Measurements from ENCODE around the gene MYLK. TPM values are rescaled to one million over a fixed set of nuclear protein-coding genes. Genes with fewer than 3 reads are reported as not detected.

MYLK gene
- total and polyA plus RNA-seq, 10 of the 15 experiments (the other 5 are each of a cell fraction or from before 2014, with no cell fraction given): 0.04 to 1.6 (median 0.42) TPM; not detected in 1

- TF ChIP-seq E4F1 (IDR thresholded peaks at IDR 0.05; ENCODE audit: borderline replicate concordance, partially characterized antibody) (no peak), JUNB (IDR thresholded peaks at IDR 0.05) (no peak), DPF2 (IDR thresholded peaks at IDR 0.05) (no peak), NKRF (conservative IDR thresholded peaks at IDR 0.05) (no peak), YY1 (IDR thresholded peaks at IDR 0.05; ENCODE audit: low read depth, low read length) (no peak)
- TF ChIP-seq, protein P1, sequence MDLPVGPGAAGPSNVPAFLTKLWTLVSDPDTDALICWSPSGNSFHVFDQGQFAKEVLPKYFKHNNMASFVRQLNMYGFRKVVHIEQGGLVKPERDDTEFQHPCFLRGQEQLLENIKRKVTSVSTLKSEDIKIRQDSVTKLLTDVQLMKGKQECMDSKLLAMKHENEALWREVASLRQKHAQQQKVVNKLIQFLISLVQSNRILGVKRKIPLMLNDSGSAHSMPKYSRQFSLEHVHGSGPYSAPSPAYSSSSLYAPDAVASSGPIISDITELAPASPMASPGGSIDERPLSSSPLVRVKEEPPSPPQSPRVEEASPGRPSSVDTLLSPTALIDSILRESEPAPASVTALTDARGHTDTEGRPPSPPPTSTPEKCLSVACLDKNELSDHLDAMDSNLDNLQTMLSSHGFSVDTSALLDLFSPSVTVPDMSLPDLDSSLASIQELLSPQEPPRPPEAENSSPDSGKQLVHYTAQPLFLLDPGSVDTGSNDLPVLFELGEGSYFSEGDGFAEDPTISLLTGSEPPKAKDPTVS (IDR thresholded peaks at IDR 0.05; ENCODE audit: low read depth, low read length): no peak
- TF ChIP-seq, protein P2, sequence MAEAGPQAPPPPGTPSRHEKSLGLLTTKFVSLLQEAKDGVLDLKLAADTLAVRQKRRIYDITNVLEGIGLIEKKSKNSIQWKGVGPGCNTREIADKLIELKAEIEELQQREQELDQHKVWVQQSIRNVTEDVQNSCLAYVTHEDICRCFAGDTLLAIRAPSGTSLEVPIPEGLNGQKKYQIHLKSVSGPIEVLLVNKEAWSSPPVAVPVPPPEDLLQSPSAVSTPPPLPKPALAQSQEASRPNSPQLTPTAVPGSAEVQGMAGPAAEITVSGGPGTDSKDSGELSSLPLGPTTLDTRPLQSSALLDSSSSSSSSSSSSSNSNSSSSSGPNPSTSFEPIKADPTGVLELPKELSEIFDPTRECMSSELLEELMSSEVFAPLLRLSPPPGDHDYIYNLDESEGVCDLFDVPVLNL (IDR thresholded peaks at IDR 0.05; ENCODE audit: low read depth, low read length): no peak
- TF ChIP-seq, protein P3, sequence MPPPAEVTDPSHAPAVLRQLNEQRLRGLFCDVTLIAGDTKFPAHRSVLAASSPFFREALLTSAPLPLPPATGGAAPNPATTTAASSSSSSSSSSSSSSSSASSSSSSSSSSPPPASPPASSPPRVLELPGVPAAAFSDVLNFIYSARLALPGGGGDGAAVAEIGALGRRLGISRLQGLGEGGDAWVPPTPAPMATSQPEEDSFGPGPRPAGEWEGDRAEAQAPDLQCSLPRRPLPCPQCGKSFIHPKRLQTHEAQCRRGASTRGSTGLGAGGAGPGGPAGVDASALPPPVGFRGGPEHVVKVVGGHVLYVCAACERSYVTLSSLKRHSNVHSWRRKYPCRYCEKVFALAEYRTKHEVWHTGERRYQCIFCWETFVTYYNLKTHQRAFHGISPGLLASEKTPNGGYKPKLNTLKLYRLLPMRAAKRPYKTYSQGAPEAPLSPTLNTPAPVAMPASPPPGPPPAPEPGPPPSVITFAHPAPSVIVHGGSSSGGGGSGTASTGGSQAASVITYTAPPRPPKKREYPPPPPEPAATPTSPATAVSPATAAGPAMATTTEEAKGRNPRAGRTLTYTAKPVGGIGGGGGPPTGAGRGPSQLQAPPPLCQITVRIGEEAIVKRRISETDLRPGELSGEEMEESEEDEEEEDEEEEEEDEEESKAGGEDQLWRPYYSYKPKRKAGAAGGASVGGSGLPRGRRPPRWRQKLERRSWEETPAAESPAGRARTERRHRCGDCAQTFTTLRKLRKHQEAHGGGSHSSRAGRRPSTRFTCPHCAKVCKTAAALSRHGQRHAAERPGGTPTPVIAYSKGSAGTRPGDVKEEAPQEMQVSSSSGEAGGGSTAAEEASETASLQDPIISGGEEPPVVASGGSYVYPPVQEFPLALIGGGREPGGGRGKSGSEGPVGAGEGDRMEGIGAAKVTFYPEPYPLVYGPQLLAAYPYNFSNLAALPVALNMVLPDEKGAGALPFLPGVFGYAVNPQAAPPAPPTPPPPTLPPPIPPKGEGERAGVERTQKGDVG (CRISPR knock-in tag; IDR thresholded peaks at IDR 0.05): no peak
- TF ChIP-seq, protein P4, sequence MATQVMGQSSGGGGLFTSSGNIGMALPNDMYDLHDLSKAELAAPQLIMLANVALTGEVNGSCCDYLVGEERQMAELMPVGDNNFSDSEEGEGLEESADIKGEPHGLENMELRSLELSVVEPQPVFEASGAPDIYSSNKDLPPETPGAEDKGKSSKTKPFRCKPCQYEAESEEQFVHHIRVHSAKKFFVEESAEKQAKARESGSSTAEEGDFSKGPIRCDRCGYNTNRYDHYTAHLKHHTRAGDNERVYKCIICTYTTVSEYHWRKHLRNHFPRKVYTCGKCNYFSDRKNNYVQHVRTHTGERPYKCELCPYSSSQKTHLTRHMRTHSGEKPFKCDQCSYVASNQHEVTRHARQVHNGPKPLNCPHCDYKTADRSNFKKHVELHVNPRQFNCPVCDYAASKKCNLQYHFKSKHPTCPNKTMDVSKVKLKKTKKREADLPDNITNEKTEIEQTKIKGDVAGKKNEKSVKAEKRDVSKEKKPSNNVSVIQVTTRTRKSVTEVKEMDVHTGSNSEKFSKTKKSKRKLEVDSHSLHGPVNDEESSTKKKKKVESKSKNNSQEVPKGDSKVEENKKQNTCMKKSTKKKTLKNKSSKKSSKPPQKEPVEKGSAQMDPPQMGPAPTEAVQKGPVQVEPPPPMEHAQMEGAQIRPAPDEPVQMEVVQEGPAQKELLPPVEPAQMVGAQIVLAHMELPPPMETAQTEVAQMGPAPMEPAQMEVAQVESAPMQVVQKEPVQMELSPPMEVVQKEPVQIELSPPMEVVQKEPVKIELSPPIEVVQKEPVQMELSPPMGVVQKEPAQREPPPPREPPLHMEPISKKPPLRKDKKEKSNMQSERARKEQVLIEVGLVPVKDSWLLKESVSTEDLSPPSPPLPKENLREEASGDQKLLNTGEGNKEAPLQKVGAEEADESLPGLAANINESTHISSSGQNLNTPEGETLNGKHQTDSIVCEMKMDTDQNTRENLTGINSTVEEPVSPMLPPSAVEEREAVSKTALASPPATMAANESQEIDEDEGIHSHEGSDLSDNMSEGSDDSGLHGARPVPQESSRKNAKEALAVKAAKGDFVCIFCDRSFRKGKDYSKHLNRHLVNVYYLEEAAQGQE (IDR thresholded peaks at IDR 0.05; ENCODE audit: low read depth, low read length): no peak
Measured at GRCh38 chr3:123802007-123802625, 82.0 kb downstream of the MYLK start (continued).
